GM19043 (cell line): ENCODE measurements around the gene GPLD1.
A peak's percentile ranks its signal among the peaks of the same experiment; 100 is the strongest.
"Not testable (repeated sequence)": the region's sequence is repeated elsewhere in the genome, so short reads cannot be mapped to it uniquely, and the experiment has no call there.

Experiments used
- ATAC-seq: cut with Tn5 transposase; IDR thresholded peaks from one replicate; pipeline ENCODE4 v1.9.1; 2021; ENCODE audit warnings: low read depth; ENCODE audit not compliant: unreplicated experiment

Gene GPLD1

DNA sequence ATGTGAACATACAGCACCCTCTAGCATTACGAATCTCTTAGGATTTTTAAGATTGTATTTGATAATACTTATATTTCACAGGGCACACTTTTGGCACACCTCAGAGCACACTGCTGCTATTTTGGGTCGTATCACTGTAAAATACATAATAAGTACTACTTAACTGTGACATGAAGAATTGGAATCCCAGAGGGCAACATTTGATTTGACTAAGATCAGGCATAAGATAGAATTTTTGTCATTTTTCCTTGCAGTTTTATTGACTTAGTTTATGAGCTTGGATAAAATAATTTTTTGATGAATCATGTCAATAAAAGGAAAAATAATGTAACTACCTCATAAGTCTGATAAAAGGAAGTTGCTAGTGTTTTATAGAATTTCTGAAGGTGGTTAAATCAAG, 64.3 kb downstream of the GPLD1 start:
- ATAC-seq: no peak

DNA sequence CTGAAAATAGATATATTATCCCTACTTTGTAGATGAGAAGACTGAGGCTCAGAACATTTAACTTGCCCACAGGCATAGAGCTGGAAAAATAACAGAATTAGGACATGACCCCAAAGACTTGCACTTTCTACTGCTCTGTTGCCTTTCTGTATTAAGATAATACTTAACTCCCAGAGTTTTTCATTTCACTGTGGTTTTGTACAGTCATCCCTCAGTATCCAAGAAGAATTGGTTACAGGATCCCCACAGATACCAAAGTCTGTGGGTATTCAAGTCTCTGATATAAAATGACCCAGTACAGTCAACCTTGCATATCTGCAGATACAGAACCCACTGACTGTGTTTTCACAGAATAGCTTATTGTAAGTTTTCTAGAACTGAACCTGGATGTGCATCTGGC, 69.9 kb downstream of the GPLD1 start:
- no peak for ATAC-seq

DNA sequence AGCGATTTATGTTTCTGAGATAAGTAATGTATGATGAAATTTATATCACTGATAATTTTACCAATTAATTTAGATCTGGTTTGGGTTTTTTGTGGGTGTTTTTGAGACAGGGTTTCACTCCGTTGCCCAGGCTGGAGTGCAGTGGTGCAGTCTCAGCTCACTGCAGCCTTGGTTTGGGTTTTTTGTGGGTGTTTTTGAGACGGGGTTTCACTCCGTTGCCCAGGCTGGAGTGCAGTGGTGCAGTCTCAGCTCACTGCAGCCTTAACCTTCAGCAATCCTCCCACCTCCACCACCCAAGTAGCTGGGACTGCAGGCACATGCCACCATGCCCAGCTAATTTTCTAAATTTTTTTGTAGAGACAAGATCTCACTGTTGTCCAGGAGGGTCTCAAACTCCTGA, 73.6 kb downstream of the GPLD1 start:
- ATAC-seq: no peak

GRCh38 chr6:24414531-24414930, 74.8 kb downstream of the GPLD1 start:
- not testable (repeated sequence) for ATAC-seq

GRCh38 chr6:24412294-24412693, 77.1 kb downstream of the GPLD1 start:
- no peak for ATAC-seq

- ATAC-seq: no peak
Measured at GRCh38 chr6:24410622-24411021, 78.8 kb downstream of the GPLD1 start.

DNA sequence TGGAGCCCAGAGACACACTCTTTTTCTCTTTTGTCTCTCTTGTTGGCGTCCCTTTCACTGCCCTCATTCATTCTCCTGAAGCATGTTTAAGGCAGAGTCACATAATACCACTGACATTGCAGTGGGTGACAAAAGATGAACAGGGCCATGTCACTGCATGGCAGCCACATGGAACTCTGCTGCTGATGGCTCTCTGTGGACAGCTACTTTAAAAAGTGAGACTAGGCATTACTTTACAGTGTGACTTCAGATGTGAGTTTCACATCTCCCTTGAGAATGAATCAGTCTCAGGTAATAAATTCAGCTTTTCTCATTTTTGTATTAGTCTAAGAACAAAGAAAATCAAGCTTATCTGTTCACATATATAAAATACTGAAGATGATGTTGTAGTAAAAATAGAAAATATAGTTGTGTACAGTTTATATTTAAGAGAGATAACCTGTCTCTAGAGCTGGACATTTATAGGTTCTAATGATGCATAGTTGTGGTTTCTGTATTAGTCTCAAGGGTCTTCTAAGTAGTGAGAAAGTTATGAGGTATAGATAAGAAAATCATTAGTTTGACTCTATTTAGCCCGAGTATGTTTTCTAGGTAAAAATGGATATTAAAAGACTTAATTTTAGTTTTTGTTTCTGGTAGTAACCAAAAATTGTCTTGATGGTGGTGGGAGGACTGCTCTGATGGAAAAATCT, 80.5 kb downstream of the GPLD1 start:
- peak; percentile 87 for ATAC-seq

DNA sequence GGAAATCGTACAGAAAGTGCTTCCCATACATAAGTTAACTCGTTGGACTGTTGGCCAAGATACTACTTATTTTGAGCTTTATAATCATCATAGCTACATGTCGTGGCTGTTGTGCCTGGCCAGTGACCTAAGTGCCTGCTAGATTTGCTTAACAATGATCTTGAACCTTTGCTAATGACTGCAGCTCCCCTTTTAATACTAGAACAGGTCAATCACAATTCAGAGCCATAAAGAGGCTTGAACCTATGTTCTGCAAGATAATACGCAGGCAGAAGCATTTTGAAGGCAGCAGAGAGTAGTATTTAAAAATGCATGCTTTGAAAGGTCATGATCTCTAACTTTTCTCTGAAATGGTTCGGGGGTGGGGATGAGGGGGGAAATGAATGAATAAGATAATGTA, 84.1 kb downstream of the GPLD1 start:
- no peak for ATAC-seq

- ATAC-seq: no peak
Measured at GRCh38 chr6:24403501-24403824, 85.9 kb downstream of the GPLD1 start.

DNA sequence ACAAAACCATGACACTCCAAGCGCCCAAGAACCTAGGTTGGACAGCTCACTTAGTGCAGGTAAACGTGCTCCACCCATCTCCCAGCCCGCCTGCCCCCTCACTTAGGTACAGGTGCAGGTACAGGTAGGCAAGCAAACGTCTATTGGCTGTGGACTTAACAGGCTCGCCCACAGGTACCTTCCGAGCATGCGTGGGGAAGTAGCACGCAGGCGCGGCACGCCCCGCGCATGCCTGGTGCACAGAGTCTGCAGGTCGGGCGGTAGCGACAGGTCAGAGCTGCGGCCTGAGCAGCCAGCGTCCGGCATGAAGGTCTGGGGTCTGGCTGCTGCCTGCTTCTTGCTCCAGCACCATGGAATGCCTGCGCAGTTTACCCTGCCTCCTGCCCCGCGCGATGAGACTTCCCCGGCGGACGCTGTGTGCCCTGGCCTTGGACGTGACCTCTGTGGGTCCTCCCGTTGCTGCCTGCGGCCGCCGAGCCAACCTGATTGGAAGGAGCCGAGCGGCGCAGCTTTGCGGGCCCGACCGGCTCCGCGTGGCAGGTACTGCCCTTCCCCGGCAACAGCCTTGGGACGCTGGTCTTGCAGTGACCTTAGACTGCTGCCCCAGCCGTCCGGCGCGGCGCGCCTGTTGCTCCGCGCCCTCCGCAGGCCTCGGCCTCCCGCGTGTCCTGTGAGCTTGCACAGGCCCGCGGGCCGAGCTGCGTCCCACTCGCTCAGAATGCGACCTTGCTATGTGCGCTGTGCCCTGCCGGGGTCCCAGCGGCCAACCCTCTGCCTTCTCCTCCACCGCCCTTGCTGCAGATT, 86.5 kb downstream of the GPLD1 start, which contains the start of gene MRS2:
MRS2 (plus strand) TSS at position 240 of the 804 bp plus-strand sequence; CDS start at position 351, 111 bp downstream.
- peak; percentile 90 for ATAC-seq

DNA sequence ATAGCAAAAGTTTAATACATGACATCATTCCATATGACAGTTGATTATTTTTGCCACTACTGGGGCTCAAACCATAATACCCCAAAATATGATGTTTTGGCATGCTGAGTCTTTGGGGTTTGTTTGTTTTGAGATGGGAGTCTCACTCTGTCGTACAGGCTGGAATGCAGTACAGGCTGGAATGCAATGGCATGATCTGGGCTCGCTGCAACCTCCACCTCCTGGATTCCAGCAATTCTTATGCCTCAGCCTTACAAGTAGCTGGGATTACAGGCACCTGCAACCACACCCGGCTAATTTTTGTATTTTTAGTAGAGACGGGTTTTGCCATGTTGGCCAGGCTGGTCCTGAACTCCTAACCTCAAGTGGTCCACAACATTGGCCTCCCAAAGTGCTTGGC, 87.9 kb downstream of the GPLD1 start:
- ATAC-seq: no peak

- ATAC-seq: not testable (repeated sequence)
Measured at GRCh38 chr6:24400045-24401039, 89.0 kb downstream of the GPLD1 start.

GRCh38 chr6:24397631-24398030, 91.7 kb downstream of the GPLD1 start:
- ATAC-seq: no peak

GRCh38 chr6:24396824-24397223, 92.6 kb downstream of the GPLD1 start:
- no peak for ATAC-seq

- ATAC-seq: no peak
Measured at GRCh38 chr6:24394780-24395437, 94.5 kb downstream of the GPLD1 start.

- ATAC-seq: no peak
Measured at GRCh38 chr6:24394061-24394779, 95.2 kb downstream of the GPLD1 start.

DNA sequence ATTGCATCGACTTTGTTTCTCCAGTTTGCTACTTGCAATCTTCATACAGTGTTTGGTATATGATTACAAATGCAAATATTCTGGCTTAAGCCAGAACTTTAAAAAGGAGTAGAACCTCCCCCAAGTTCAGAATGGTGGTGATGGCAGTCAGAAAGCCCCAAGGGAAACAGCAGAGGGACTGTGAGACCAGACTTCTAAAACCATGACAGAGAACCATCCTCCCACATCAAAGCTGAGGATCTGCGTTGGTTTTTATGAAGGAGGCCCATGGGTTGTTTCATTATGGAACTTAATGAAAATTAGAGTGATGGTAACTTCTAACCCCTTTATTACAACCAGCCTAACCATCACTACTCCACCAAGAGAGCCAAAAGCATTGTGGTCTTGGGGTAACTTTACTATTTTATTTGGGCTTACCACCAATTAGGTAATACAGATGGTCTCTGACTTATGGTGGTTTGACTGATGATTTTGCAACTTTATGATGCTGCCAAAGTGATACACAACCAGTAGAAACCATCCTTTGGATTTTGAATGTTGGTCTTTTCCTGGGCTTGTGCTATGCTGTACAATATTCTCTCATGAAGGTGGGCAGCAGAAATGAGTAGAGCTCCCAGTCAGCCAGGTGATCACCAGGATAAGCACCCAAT, 97.5 kb downstream of the GPLD1 start:
- peak; percentile 90 for ATAC-seq

DNA sequence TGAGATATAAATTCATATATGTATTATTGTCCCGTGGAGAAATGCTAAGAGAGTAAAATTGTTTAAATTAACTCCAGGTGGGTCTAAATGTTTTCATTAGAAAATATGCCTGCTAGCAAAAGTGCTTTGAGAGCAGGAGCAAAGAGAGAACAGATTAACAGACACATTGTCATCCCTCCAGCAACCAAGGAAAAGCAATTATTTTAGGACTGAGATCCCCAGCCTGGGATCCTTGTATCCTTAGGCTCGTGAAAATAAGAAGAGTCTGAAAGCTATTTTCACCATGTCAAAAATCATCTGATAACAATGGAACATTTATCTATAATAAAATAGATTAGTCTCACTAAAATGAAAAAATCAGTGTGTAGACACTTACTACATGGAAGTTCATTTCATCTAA, 98.2 kb downstream of the GPLD1 start:
- no peak for ATAC-seq

DNA sequence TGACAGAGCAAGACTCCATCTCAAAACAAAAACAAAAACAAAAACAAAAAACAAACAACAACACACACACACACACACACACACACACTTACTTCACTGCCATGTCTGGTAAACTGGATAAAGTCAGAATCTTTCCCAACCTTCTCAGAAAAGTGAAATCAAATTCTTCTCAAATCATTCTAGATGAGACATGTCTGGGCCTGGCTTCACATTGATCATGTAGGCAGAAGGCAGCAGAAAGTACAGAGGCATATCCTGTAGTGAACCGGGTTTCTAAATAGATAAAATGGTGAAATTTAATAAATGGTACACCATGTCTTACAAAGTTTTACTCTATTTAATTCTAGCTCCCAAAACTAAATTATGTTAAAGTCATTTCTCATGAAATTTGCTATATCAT, 101.6 kb downstream of the GPLD1 start:
- no peak for ATAC-seq
